B cell (primary cell): Measurements from ENCODE around the gene WDR43. TPM values are rescaled to one million over a fixed set of nuclear protein-coding genes. Genes with fewer than 3 reads are reported as not detected.

Experiments
- ATAC-seq: fragments of 200-7000 bp; cut with Tn5 transposase; one replicate; pipeline ENCODE4 v1.10.0; 2021; ENCODE audit warnings: low read depth, mild to moderate bottlenecking, moderate number of reproducible peaks, moderate library complexity
- CTCF ChIA-PET: fragments of 350-600 bp; sonication (Branson Sonifier 250); formaldehyde crosslinking; loops from one replicate; lab custom pipeline; 2021; ENCODE audit warnings: antibody characterized with exemption, inconsistent platforms; lab: Charles Lee
- POLR2A ChIA-PET: fragments of 350-600 bp; sonication (Branson Sonifier 250); formaldehyde crosslinking; loops from one replicate; lab custom pipeline; 2021; ENCODE audit warnings: antibody characterized with exemption; lab: Charles Lee
- DNase-seq: peaks from one replicate; pipeline ENCODE4 v3.0.0; 2013
- H2AFZ ChIP-seq: 2 replicates; pipeline ENCODE4 v1.6.1; 2012; ENCODE audit warnings: mild to moderate bottlenecking, low read depth, low read length; ENCODE audit not compliant: insufficient read depth, poor library complexity, severe bottlenecking
- H3K27ac ChIP-seq, 2 donors: 1 replicate in 1 of 2; 2 replicates in 1 of 2; pipeline ENCODE4 v1.5.1; 2012 to 2013; ENCODE audit warnings: low read length in 2 of 2, mild to moderate bottlenecking in 2 of 2, moderate library complexity in 1 of 2
- H3K27me3 ChIP-seq, 4 experiments: fragments of 200-600 bp in 1 of 4; sonication (generic) in 1 of 4; replicated peaks in 1 of 4; 1 replicate in 2 of 4; 2 replicates in 2 of 4; pipeline versions ENCODE4 v1.6.1 to v1.7.0; 2013 to 2016; ENCODE audit warnings: low read length in 3 of 4, mild to moderate bottlenecking in 2 of 4, mixed read lengths in 1 of 4, moderate library complexity in 1 of 4; ENCODE audit not compliant: insufficient read depth in 4 of 4, control insufficient read depth in 3 of 4; ENCODE audit errors: control extremely low read depth in 1 of 4
- H3K36me3 ChIP-seq, 2 experiments: replicated peaks in 1 of 2; 1 replicate in 1 of 2; 2 replicates in 1 of 2; pipeline versions ENCODE4 v1.6.1 to v1.7.1; 2013; ENCODE audit warnings: low read length in 1 of 2; ENCODE audit not compliant: insufficient read depth in 2 of 2, control insufficient read depth in 1 of 2; ENCODE audit errors: control extremely low read depth in 1 of 2, extremely low read depth in 1 of 2
- H3K4me1 ChIP-seq, 2 donors: fragments of 200-600 bp in 1 of 2; sonication (generic) in 1 of 2; 1 replicate in 1 of 2; 2 replicates in 1 of 2; pipeline versions ENCODE4 v1.5.1 to v1.6.1; 2013 to 2017; ENCODE audit warnings: low read length in 2 of 2; ENCODE audit not compliant: control insufficient read depth in 2 of 2, insufficient read depth in 2 of 2
- H3K4me2 ChIP-seq: replicated peaks from 2 replicates; pipeline ENCODE3; 2012; ENCODE audit warnings: mild to moderate bottlenecking, low read depth, low read length; ENCODE audit not compliant: poor library complexity, severe bottlenecking
- H3K4me3 ChIP-seq, 5 experiments: fragments of 200-600 bp in 1 of 5; sonication (generic) in 1 of 5; 1 replicate in 3 of 5; 2 replicates in 2 of 5; pipeline versions ENCODE4 v1.5.1 to v1.7.0; 2011 to 2016; ENCODE audit warnings: low read length in 4 of 5, mild to moderate bottlenecking in 4 of 5, low read depth in 2 of 5, control low read depth in 1 of 5, moderate library complexity in 1 of 5; ENCODE audit not compliant: insufficient read depth in 1 of 5; ENCODE audit errors: control extremely low read depth in 1 of 5, extremely low read depth in 1 of 5
- H3K79me2 ChIP-seq: fragments of 200-600 bp; sonication (generic); one replicate; pipeline ENCODE4 v1.6.0; 2016; ENCODE audit warnings: low read length; ENCODE audit not compliant: control insufficient read depth, insufficient read depth
- H3K9ac ChIP-seq: fragments of 200-600 bp; sonication (generic); 2 replicates; pipeline ENCODE4 v1.6.1; 2017; ENCODE audit warnings: mild to moderate bottlenecking, low read length, moderate library complexity
- H3K9me3 ChIP-seq, 3 donors: one replicate each; pipeline versions ENCODE4 v1.6.1 to v1.7.1; 2013; ENCODE audit warnings: low read length in 2 of 3; ENCODE audit not compliant: control insufficient read depth in 2 of 3, insufficient read depth in 1 of 3; ENCODE audit errors: control extremely low read depth in 1 of 3
- H4K20me1 ChIP-seq: 2 replicates; pipeline ENCODE4 v1.6.0; 2012; ENCODE audit warnings: mild to moderate bottlenecking, low read length; ENCODE audit not compliant: insufficient read depth, control insufficient read depth, poor library complexity, severe bottlenecking
- H3K27ac Mint-ChIP-seq: one replicate; pipeline ENCODE4 v1.8.0; 2021; ENCODE audit warnings: mixed read lengths
- H3K27me3 Mint-ChIP-seq: one replicate; pipeline ENCODE4 v1.8.0; 2021; ENCODE audit warnings: mixed read lengths
- H3K4me1 Mint-ChIP-seq: one replicate; pipeline ENCODE4 v1.8.0; 2021; ENCODE audit warnings: mixed read lengths
- H3K4me3 Mint-ChIP-seq: one replicate; pipeline ENCODE4 v1.8.0; 2021; ENCODE audit warnings: mixed read lengths
- H3K9me3 Mint-ChIP-seq: one replicate; pipeline ENCODE4 v1.8.0; 2022; ENCODE audit warnings: mixed read lengths; ENCODE audit not compliant: insufficient read depth
- EZH2 ChIP-seq: IDR thresholded peaks from 2 replicates; pipeline ENCODE4 v1.6.1; 2012; ENCODE audit warnings: borderline replicate concordance, low read depth, mild to moderate bottlenecking, moderate library complexity, low read length; ENCODE audit not compliant: insufficient read depth, poor library complexity, severe bottlenecking
- WGBS: methylation state at CpG from one replicate; pipeline ENCODE4 v1.1.5; 2013; ENCODE audit warnings: missing lambda C conversion rate; ENCODE audit not compliant: insufficient coverage; 5-methylcytosine and 5-hydroxymethylcytosine counted together
- intact Hi-C: fragments of 100-400 bp; cut with micrococcal nuclease; formaldehyde crosslinking; loops from one replicate; pipeline ENCODE4 v1.10.0; 2022
- polyA plus RNA-seq: library from polyadenylated mRNA; depleted of rRNA; stranded (reverse); fragments of >200 nt; gene quantifications from 2 replicates; pipeline ENCODE4 v1.2.3, GENCODE V29; 2012
- total RNA-seq, 2 donors: library from RNA; stranded (reverse); fragments of 120-200 nt in 1 of 2; gene quantifications; 1 replicate in 1 of 2; 2 replicates in 1 of 2; pipeline versions ENCODE4 v1.2.3 to v1.2.4, GENCODE V29; 2013 to 2022
- TF ChIP-seq, protein P1 (sequence below): fragments of 200-600 bp; IDR thresholded peaks from one replicate; pipeline ENCODE4 v1.8.0; 2022; ENCODE audit warnings: antibody characterized with exemption, mild to moderate bottlenecking

Gene WDR43
- total and polyA plus RNA-seq, 2 donors (not counting 1 experiment from before 2014, with no cell fraction given): 22.5 to 51.0 TPM

DNA sequence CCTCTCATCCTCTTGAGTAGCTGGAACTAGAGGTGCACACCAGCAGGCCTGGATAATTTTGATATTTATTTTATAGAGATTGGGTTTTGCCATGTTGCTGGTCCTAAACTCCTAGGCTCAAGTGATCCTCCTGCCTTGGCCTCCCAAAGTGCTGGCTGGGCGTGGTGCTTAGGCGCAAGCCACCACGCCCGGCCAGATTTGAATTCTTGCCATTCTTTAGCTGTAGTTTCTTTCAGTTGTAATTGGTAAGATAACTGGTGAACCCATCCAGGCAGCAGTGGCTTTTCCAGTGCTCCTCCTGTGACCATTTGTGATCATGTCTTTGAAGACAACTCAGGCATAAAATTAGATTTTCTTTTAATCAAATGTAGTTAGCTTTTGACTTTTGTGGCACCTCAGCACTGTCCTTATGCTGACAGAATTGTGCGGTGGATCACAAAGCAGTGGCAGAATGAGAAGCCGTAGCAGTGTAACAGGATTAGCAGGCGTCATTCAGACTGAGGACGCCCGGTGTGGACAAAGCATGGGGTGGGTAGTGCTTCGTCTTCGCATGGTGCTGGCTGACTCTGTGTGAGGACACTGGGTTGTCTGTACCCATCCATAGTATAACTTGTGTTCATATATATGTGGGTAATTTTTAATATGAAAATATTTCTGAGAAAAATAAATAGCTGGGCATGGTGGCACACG lies 56.6 kb downstream of the WDR43 start:
- Histone ChIP-seq H3K27ac (no peak overlapping the region), H3K27me3 (no peaks in the 10 kb centered on the region), H3K4me2 (no peak overlapping the region), H3K4me3 (no peak overlapping the region), H2AFZ (no peak overlapping the region), H3K79me2 (no peaks in the 10 kb centered on the region), H4K20me1 (no peaks in the 10 kb centered on the region), H3K9me3 (peaks cover 0 to 6% (median 0%) of the 10 kb centered on the region in 3 donors), H3K36me3 (peaks cover 0 to 24% of the 10 kb centered on the region in 2 experiments), H3K4me1 (no peaks in the 10 kb centered on the region), H3K9ac (no peak overlapping the region)
- H3K9me3 Mint-ChIP-seq: no peaks in the 10 kb centered on the region
- ATAC-seq (no peak), DNase-seq (no peak)
- 100% methylated on average over 5 of the region's 12 CpGs for WGBS
- no peak overlapping the region for H3K4me3 Mint-ChIP-seq
- H3K27me3 Mint-ChIP-seq: no peaks in the 10 kb centered on the region
- intact Hi-C loops: no loop called here
- ChIA-PET POLR2A (no interaction called here), CTCF (no interaction called here)
- H3K4me1 Mint-ChIP-seq: peaks cover 4% of the 10 kb centered on the region
- no peak for TF ChIP-seq EZH2
- TF ChIP-seq, protein P1, sequence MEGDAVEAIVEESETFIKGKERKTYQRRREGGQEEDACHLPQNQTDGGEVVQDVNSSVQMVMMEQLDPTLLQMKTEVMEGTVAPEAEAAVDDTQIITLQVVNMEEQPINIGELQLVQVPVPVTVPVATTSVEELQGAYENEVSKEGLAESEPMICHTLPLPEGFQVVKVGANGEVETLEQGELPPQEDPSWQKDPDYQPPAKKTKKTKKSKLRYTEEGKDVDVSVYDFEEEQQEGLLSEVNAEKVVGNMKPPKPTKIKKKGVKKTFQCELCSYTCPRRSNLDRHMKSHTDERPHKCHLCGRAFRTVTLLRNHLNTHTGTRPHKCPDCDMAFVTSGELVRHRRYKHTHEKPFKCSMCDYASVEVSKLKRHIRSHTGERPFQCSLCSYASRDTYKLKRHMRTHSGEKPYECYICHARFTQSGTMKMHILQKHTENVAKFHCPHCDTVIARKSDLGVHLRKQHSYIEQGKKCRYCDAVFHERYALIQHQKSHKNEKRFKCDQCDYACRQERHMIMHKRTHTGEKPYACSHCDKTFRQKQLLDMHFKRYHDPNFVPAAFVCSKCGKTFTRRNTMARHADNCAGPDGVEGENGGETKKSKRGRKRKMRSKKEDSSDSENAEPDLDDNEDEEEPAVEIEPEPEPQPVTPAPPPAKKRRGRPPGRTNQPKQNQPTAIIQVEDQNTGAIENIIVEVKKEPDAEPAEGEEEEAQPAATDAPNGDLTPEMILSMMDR: no peak
- no peak overlapping the region for H3K27ac Mint-ChIP-seq
